Fibroblast of skin of right quadriceps (primary cell): Measurements from ENCODE around the gene EXOC2.
"Not testable (repeated sequence)": the region's sequence is repeated elsewhere in the genome, so short reads cannot be mapped to it uniquely, and the experiment has no call there.

ENCODE experiments used
- DNase-seq: peaks from one replicate; pipeline ENCODE4 v3.0.0-alpha.2; 2013

EXOC2 gene

DNA sequence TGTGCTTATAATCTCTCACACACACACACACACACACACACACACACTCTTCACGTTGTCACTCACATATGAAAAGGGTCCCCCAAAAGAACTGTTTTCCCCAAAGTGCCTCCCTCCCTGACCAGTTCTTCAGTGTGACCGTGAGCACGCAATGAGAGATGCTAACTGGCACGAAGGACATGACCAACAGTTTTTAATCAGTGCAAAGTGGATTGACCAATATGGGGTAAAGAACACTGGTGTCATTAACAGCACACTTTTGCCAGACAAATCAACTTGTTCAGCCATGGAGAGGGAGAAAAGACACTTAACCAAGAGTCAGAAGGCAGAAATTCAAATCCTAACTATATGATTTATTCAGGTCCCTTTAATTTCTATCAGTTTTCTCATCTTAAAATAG is 15.0 kb downstream of the EXOC2 start:
- no peak for DNase-seq

DNA sequence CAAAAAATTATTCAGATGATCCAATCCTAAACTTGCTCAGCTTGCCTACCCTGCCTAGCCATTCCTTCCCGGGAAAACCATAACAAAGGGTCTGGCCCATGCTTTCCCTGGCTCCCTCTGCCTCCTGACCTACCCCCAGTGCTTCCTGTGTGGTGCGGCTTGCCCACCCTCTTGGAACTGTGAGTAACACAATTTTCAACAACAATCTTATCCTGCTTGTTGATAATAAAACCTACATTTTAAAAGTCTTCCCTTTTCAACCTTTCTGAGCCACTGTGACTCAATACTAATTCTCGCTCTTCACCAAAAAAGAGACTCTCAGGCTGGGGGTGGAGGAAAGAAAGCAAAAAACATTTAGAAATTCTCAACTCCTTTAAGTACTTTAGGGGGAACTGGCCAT is 18.0 kb downstream of the EXOC2 start:
- DNase-seq: no peak

DNA sequence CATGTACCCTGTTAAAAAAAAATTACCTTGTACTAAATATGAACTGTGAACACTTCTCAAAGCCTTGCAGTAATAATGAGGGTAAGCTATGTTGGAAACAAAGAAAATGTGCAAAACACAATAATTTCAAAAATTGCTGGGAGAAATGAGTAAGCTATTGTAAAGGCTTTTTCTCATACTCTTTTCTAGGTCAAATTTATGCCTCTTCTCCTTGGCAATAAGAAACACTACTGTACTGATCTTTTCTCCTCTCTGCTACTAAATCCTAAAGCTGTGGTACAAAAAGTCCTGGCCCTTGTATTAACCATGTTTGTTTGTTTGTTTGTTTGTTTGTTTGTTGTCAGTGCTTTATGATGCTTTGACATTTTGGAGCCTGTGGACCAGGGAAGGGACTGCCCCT is 18.5 kb downstream of the EXOC2 start:
- no peak for DNase-seq

DNA sequence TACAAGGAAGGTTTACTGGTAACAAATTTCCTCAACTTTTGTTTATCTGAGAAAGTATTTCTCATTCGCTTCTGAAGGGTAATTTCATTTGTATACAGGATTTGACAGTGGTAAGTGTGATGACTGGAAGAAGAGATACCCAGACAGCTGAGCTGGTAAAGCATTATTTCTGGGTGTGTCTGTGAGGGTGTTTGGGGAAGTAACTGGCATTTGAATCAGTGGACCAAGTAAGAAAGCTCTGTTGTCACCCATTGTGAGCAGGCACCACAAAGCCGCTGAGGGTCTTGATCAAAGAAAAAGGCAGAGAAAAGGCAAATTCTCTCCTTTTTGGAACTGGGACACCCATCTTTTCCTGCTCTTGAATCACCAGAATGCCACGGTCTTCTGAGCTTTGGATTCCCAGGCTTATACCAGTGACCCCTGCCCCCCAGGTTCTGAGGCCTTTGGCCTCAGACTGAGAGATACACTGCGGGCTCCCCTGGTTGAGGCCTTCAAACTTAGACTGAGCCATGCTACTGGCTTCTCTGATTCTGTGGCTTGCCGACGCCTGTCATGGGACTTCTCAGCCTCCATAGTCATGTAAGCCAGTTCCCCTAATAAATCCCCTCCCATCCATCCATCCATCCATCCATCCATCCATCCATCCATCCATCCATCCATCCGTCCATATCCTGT is 25.5 kb downstream of the EXOC2 start:
- no peak for DNase-seq

DNA sequence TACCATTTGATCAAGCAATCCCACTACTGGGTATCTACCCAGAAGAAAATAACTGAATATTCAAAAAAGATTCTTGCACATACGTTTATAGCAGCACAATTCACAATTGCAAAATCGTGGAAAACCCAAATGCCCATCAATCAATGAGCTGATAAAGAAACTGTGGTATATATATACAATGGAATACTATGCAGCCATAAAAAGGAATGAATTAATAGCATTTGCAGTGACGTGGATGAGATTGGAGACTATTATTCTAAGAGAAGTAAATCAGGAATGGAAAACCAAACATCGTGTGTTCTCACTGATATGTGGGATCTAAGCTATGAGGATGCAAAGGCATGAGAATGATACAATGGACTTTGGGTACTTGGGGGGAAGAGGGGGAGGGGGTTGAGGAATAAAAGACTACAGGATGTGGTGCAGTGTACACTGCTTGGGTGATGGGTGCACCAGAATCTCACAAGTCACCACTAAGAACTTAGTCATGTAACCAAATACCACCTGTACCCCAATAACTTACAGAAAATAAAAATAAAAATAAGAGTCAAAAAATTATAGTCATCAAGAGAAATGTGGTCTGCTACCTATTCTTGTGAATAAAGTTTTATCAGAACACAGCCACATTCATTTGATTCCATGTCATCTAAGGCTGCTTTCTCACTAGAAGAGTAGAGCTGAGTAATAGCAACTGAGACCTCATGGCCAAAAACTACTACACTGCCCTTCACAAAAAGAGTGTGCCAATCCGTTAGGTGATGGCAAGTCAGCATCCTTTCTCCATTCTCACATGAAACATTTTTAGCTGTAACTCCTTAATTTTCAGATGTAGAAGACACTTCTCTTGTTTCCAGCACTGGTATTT is 27.3 kb downstream of the EXOC2 start:
- no peak for DNase-seq

DNA sequence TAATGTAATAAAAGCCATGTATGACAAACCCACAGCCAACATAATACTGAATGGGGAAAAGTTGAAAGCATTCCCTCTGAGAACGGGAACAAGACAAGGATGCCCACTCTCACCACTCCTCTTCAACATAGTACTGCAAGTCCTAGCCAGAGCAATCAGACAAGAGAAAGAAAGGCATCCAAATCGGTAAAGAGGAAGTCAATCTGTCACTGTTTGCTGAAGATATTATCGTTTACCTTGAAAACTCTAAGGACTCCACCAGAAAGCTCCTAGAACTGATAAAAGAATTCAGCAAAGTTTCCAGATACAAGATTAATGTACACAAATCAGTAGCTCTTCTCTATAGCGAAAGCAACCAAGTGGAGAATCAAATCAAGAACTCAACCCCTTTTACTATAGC is 29.2 kb downstream of the EXOC2 start:
- not testable (repeated sequence) for DNase-seq

GRCh38 chr6:659716-660581 is 33.0 kb downstream of the EXOC2 start:
- no peak for DNase-seq

GRCh38 chr6:658244-658643 is 34.7 kb downstream of the EXOC2 start:
- peak; percentile 76 for DNase-seq

- no peak for DNase-seq
Measured at GRCh38 chr6:657743-658142, 35.2 kb downstream of the EXOC2 start.

- DNase-seq: no peak
Measured at GRCh38 chr6:656460-657252, 36.3 kb downstream of the EXOC2 start, which contains the start of gene HUS1B. TSS of gene HUS1B (minus strand) at chr6:657100. CDS start at chr6:656944, 156 bp downstream.

- DNase-seq: no peak
Measured at GRCh38 chr6:654136-654535, 38.8 kb downstream of the EXOC2 start.

DNA sequence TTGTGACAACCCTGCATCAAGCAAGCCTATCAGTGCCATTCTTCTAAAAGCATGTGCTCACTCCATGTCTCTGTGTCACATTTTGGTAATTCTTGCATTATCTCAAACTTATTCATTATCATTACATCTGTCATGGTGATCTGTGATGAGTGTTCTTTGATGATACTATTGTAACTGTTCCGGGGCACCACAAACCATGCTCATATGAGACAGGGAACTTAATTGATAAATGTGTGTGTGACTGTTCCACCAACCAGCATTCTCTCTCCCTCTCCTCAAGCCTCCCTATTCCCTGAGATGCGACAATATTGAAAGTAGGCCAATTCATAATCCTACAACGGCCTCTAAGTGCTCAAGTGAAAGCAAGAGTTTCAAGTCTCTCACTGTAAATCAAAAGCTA is 40.1 kb downstream of the EXOC2 start:
- DNase-seq: no peak

GRCh38 chr6:650098-650497 is 42.8 kb downstream of the EXOC2 start:
- no peak for DNase-seq

DNA sequence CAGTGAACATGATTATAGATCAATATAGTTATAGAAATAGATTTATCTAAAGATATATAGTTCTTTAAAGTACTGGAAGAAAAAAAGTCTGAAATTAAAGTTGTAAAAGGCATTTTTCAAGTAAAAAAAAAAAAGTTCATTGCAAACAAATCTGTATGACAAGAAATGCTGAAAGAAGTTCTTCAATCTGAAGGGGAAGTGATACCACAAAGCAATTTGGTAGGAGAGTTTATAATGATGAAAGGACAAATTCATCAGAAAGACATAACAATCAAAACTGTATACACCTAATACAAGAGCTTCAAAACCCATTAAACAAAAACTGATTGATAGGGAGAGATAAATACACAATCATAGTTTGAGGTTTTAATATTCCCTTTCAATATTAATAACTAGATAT is 50.1 kb downstream of the EXOC2 start:
- no peak for DNase-seq

DNA sequence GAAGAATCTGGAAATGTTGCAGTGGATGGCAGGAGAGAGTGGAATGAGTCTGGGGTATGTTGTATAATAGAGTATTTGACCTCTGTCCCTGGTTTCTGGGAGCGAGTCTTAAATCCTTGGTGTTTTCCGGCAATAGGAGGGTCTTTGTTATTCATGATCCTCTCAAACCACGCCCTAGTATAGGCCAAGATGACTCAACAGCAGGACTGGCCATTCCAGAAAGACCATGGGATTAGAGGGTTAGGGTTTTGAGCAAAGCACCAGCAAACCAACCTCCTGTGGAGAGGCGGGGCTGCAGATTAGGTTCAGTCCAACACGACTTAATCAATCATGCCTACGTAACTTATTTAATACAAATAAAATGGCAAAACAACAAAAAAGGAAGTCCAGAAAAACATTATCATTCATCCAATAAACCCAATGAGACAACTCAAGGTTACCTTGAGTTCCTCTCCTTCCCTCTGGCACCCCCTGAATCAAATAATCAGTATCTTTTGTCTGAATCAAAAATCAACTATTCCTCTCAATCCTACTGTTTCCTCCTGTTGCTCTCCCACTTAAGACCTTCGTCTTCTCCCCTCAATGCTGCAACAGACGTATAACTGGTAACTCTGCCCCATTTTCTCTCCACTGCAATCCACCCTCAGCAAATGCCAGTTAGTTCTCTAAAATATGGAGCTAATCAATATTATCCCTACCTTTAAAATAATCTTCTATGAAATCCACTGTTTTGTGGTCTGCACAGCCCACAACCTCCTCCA is 51.5 kb downstream of the EXOC2 start:
- no peak for DNase-seq

GRCh38 chr6:636488-636887 is 56.5 kb downstream of the EXOC2 start:
- no peak for DNase-seq

DNA sequence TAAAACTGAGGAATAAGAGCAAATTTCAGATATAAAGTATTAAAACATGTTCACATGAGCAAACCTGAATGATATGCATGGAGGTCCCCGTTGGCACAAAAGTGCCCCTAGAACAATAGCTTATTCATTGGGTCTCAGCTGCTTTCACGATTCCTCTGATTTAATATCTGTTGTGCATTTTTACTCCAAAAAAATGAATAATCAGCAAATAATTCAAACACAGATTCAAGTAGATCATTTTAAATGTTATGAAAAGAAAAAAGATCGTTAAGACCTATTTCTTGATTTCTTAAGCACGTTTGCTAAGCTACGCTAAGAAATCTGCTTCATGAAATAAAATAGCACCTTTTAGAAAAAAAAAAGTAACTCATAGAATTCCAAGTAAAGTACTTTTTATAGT is 57.7 kb downstream of the EXOC2 start:
- no peak for DNase-seq

- DNase-seq: no peak
Measured at GRCh38 chr6:633611-634010, 59.3 kb downstream of the EXOC2 start.

GRCh38 chr6:628766-629165 is 64.2 kb downstream of the EXOC2 start:
- DNase-seq: no peak

GRCh38 chr6:626236-626635 is 66.7 kb downstream of the EXOC2 start:
- DNase-seq: peak; percentile 22

DNA sequence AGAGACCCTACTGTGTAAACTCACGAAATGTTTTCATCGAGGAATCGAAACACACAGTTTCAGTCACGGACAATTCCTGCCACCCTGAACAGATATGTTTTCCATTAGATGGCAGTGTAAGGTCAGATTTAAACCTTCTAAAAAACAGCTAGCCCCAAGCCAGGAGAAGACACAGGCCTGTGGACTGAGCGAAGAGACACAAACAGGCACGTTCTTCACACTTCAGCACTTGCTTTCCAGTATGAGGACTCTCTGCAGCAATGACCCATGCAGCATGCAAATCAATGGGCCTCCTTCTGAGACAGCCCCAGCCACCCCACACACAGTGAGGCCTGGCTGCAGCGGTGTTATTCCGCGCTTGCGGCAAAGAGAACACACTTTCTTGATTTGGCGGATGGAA is 68.0 kb downstream of the EXOC2 start:
- peak; percentile 22 for DNase-seq

DNA sequence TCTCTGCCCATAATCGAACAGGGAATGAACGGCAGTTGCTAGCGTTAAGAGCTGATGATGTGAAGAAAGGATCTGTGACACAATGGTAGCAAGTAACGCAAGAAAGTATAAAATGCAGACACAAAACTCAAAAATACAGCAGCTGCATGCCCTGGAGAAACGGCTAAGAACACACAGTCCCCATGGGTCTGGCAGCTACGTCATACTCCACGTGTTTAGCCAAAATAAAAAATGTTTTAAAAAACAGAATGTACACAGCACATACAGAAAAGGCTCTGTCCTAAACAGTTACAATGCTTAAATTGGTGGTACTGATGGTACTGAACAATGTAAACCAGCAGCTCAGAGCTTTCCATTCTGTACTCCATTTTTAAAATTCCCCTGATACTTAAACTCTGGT is 70.5 kb downstream of the EXOC2 start:
- DNase-seq: no peak
